Kidney epithelial cell (primary cell): Measurements from ENCODE around the gene EREG. TPM values are rescaled to one million over a fixed set of nuclear protein-coding genes. Genes with fewer than 3 reads are reported as not detected.

Source experiments
- DNase-seq: peaks from one replicate; pipeline ENCODE4 v3.0.0-alpha.2; 2010; ENCODE audit warnings: low read depth
- H3K27me3 ChIP-seq: 2 replicates; pipeline ENCODE4 v1.6.0; 2011; ENCODE audit warnings: low read length; ENCODE audit not compliant: control insufficient read depth, insufficient read depth
- H3K36me3 ChIP-seq: 2 replicates; pipeline ENCODE4 v1.5.1; 2011; ENCODE audit warnings: low read length; ENCODE audit not compliant: control insufficient read depth, insufficient read depth
- H3K4me3 ChIP-seq: 2 replicates; pipeline ENCODE4 v1.5.1; 2011; ENCODE audit warnings: low read depth, mild to moderate bottlenecking, control low read depth, low read length
- CTCF ChIP-seq: IDR thresholded peaks from 2 replicates; pipeline ENCODE4 v1.5.1; 2011; ENCODE audit warnings: mild to moderate bottlenecking, moderate library complexity, low read length, control low read depth, inconsistent platforms; ENCODE audit not compliant: insufficient read depth, poor library complexity, severe bottlenecking
- total RNA-seq: library from RNA; depleted of rRNA; stranded (reverse); fragments of >200 nt; gene quantifications from 2 replicates; pipeline ENCODE4 v1.2.3, GENCODE V29; 2015

EREG gene
- total RNA-seq, 1 donor from 2014 or later = 7.5 TPM

GRCh38 chr4:74379912-74380311, 15.0 kb downstream of the EREG start:
- no peak for TF ChIP-seq CTCF
- DNase-seq = no peak
- no peak overlapping the region for H3K4me3 ChIP-seq
- H3K36me3 ChIP-seq = no peaks in the 10 kb centered on the region
- H3K27me3 ChIP-seq = no peaks in the 10 kb centered on the region

- no peaks in the 10 kb centered on the region for H3K36me3 ChIP-seq
- no peak overlapping the region for H3K4me3 ChIP-seq
- DNase-seq = no peak
- H3K27me3 ChIP-seq = no peaks in the 10 kb centered on the region
- TF ChIP-seq CTCF = no peak
Measured at GRCh38 chr4:74385386-74385785, 20.4 kb downstream of the EREG start.

GRCh38 chr4:74386159-74386558, 21.2 kb downstream of the EREG start:
- Histone ChIP-seq H3K27me3 (no peaks in the 10 kb centered on the region), H3K36me3 (no peaks in the 10 kb centered on the region), H3K4me3 (no peak overlapping the region)
- no peak for TF ChIP-seq CTCF
- no peak for DNase-seq

GRCh38 chr4:74387790-74388189, 22.8 kb downstream of the EREG start:
- Histone ChIP-seq H3K4me3 (no peak overlapping the region), H3K36me3 (no peaks in the 10 kb centered on the region), H3K27me3 (no peaks in the 10 kb centered on the region)
- no peak for TF ChIP-seq CTCF
- DNase-seq = no peak

- no peak for DNase-seq
- H3K36me3 ChIP-seq = no peaks in the 10 kb centered on the region
- no peaks in the 10 kb centered on the region for H3K27me3 ChIP-seq
- no peak for TF ChIP-seq CTCF
- no peak overlapping the region for H3K4me3 ChIP-seq
Measured at GRCh38 chr4:74389494-74389893, 24.5 kb downstream of the EREG start.

GRCh38 chr4:74390677-74391076, 25.7 kb downstream of the EREG start:
- Histone ChIP-seq H3K4me3 (no peak overlapping the region), H3K36me3 (no peaks in the 10 kb centered on the region), H3K27me3 (no peaks in the 10 kb centered on the region)
- TF ChIP-seq CTCF = no peak
- no peak for DNase-seq
